ENCODE measurements around the gene XIRP1. TPM values are rescaled to one million over a fixed set of nuclear protein-coding genes. Genes with fewer than 3 reads are reported as not detected.
A peak's percentile ranks its signal among the peaks of the same experiment; 100 is the strongest.

XIRP1 gene
- total RNA-seq, 2 donors from 2014 or later: 2.0 TPM; not detected in 1

- no peak for TF ChIP-seq CTCF (IDR thresholded peaks at IDR 0.05)
- Histone ChIP-seq H3K27ac (peak overlapping the region; percentile 97 to 100), H3K36me3 (no peaks in the 10 kb centered on the region), H3K4me1 (ENCODE audit: control insufficient read depth in 1 of 2, low read depth in 2 of 2) (peaks cover 13 to 31% of the 10 kb centered on the region in 2 donors), H3K4me3 (peak overlapping the region; percentile 96), H3K9me3 (no peaks in the 10 kb centered on the region), H3K27me3 (replicated peaks; ENCODE audit: insufficient read depth) (no peaks in the 10 kb centered on the region)
- DNase-seq (ENCODE audit: low spot score) (no peak), ATAC-seq (ENCODE audit: insufficient number of reproducible peaks, low FRiP score, low read depth) (no peak)
Observed at GRCh38 chr3:39154280-39155021, 37.9 kb downstream of the XIRP1 start.

GRCh38 chr3:39153977-39154279 lies 38.5 kb downstream of the XIRP1 start:
- H3K4me1 ChIP-seq (ENCODE audit: control insufficient read depth in 1 of 2, low read depth in 2 of 2): peaks cover 18 to 34% of the 10 kb centered on the region in 2 donors
- peak; percentile 29 for TF ChIP-seq CTCF (IDR thresholded peaks at IDR 0.05)
- H3K36me3 ChIP-seq: no peaks in the 10 kb centered on the region
- no peaks in the 10 kb centered on the region for H3K27me3 ChIP-seq (replicated peaks; ENCODE audit: insufficient read depth)
- H3K9me3 ChIP-seq: no peaks in the 10 kb centered on the region
- peak overlapping the region; percentile 97 to 100 for H3K27ac ChIP-seq
- no peak for DNase-seq (ENCODE audit: low spot score)
- ATAC-seq (ENCODE audit: insufficient number of reproducible peaks, low FRiP score, low read depth): no peak
- peak overlapping the region; percentile 96 for H3K4me3 ChIP-seq

GRCh38 chr3:39150803-39151631 lies 41.4 kb downstream of the XIRP1 start:
- Histone ChIP-seq H3K9me3 (no peaks in the 10 kb centered on the region), H3K36me3 (peaks cover 4% of the 10 kb centered on the region), H3K4me3 (peak overlapping the region; percentile 96), H3K4me1 (ENCODE audit: control insufficient read depth in 1 of 2, low read depth in 2 of 2) (peaks cover 44 to 63% of the 10 kb centered on the region in 2 donors), H3K27ac (peak overlapping the region; percentile 97 to 100), H3K27me3 (replicated peaks; ENCODE audit: insufficient read depth) (no peaks in the 10 kb centered on the region)
- TF ChIP-seq CTCF (IDR thresholded peaks at IDR 0.05): no peak
- peak; percentile 95 for DNase-seq (ENCODE audit: low spot score)
- ATAC-seq (ENCODE audit: insufficient number of reproducible peaks, low FRiP score, low read depth): peak; percentile 36

- DNase-seq (ENCODE audit: low spot score) (no peak), ATAC-seq (ENCODE audit: insufficient number of reproducible peaks, low FRiP score, low read depth) (no peak)
- H3K4me1 ChIP-seq (ENCODE audit: control insufficient read depth in 1 of 2, low read depth in 2 of 2): peaks cover 50 to 71% of the 10 kb centered on the region in 2 donors
- TF ChIP-seq CTCF (IDR thresholded peaks at IDR 0.05): peak; percentile 39
- peaks cover 11% of the 10 kb centered on the region for H3K36me3 ChIP-seq
- peak overlapping the region; percentile 97 to 100 for H3K27ac ChIP-seq
- no peaks in the 10 kb centered on the region for H3K27me3 ChIP-seq (replicated peaks; ENCODE audit: insufficient read depth)
- H3K4me3 ChIP-seq: peak overlapping the region; percentile 96
- H3K9me3 ChIP-seq: no peaks in the 10 kb centered on the region
Observed at GRCh38 chr3:39150148-39150802, 42.1 kb downstream of the XIRP1 start.

Measured in thoracic aorta (tissue), 2 donors.